Brain pericyte (primary cell): Measurements from ENCODE around the gene FGF22.
"Not testable (repeated sequence)": the region's sequence is repeated elsewhere in the genome, so short reads cannot be mapped to it uniquely, and the experiment has no call there.

Source experiments
- DNase-seq: peaks from one replicate; pipeline ENCODE4 v3.0.0-alpha.2; 2012; ENCODE audit warnings: low read depth, low spot score

Gene FGF22

GRCh38 chr19:658916-659839, 19.5 kb downstream of the FGF22 start:
- DNase-seq: no peak

- no peak for DNase-seq
These were observed 21.2 kb downstream of the FGF22 start for GRCh38 chr19:660793-661426.

- no peak for DNase-seq
These were observed 21.9 kb downstream of the FGF22 start for GRCh38 chr19:661427-662196.

GRCh38 chr19:662207-662961, 22.7 kb downstream of the FGF22 start:
- no peak for DNase-seq

GRCh38 chr19:662962-663681, 23.4 kb downstream of the FGF22 start, which contains the start of gene RNF126:
Gene RNF126 (minus strand): TSS chr19:663214. CDS start chr19:663121, 93 bp downstream.
- DNase-seq: no peak

- no peak for DNase-seq
These were observed 24.0 kb downstream of the FGF22 start for GRCh38 chr19:663682-664117.

- no peak for DNase-seq
These were observed 25.3 kb downstream of the FGF22 start for GRCh38 chr19:664913-665443.

- DNase-seq: not testable (repeated sequence)
These were observed 27.4 kb downstream of the FGF22 start for GRCh38 chr19:666985-667573.

GRCh38 chr19:668675-669434, 29.2 kb downstream of the FGF22 start:
- not testable (repeated sequence) for DNase-seq

GRCh38 chr19:670609-671075, 31.0 kb downstream of the FGF22 start:
- no peak for DNase-seq

- no peak for DNase-seq
These were observed 34.8 kb downstream of the FGF22 start for GRCh38 chr19:674282-675151.

- DNase-seq: no peak
These were observed 36.3 kb downstream of the FGF22 start for GRCh38 chr19:676007-676338.

- no peak for DNase-seq
These were observed 36.8 kb downstream of the FGF22 start, which contains the start of gene FSTL3 for GRCh38 chr19:676339-677105. Gene FSTL3 (plus strand): TSS chr19:676392. CDS start chr19:676424, 32 bp downstream.

- no peak for DNase-seq
These were observed 37.5 kb downstream of the FGF22 start for GRCh38 chr19:677201-677600.

GRCh38 chr19:677601-678436, 38.1 kb downstream of the FGF22 start:
- DNase-seq: no peak

- no peak for DNase-seq
These were observed 39.2 kb downstream of the FGF22 start for GRCh38 chr19:678791-679388.
